Hair follicle dermal papilla cell (primary cell): Measurements from ENCODE around the gene TREML2. TPM values are rescaled to one million over a fixed set of nuclear protein-coding genes. Genes with fewer than 3 reads are reported as not detected.

Source experiments
- small RNA-seq: library from RNA; depleted of rRNA; stranded (forward); fragments of <200 nt; gene quantifications from one replicate; pipeline ENCODE3, GENCODE V24; 2012
- total RNA-seq: library from RNA; depleted of rRNA; stranded (reverse); fragments of >200 nt; gene quantifications from 2 replicates; pipeline ENCODE4 v1.2.3, GENCODE V29; 2012

The TREML2 gene, protein sequence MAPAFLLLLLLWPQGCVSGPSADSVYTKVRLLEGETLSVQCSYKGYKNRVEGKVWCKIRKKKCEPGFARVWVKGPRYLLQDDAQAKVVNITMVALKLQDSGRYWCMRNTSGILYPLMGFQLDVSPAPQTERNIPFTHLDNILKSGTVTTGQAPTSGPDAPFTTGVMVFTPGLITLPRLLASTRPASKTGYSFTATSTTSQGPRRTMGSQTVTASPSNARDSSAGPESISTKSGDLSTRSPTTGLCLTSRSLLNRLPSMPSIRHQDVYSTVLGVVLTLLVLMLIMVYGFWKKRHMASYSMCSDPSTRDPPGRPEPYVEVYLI
- not detected in 2 replicates for total RNA-seq

DNA sequence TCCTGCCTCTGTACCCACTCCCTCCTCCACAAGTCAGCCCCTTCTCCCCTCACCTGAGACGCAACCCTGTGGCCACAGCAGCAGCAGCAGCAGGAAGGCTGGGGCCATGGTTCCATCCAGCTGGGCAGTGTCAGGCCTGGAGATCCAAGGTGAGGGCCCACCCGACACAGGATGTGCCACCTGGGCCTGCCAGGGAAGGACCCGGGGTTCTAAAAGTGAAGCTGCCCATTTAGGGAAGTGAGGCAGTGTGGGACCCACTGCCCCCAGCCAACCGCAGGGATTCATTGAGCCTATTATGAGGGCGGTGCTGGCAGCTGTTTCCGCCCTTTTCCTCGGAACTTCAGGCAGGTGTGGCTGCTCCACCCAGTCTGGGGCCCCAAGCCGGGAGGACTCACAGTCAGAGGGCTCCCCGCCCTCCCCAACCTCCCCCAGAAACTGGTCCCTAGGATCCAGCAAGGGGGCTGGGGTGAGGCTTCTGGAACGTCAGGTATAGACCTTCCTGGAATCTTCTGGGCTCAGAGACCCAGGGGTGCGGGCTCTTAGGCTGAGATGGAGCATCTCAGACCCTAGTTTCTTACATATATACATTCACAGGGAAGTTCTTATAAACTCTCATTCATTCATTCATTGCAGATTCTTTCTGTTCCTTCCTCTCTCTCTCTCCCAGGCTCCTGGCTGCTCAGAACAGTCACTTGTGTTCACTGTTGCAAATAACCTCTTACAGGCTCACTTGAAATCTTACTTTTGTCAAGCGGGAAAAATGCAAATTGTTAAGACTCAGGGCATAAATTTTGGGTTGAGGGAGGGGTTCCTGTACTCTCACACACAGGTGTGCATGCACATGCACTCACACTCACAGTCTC is at the start of gene TREML2:
Gene TREML2 (minus strand): TSS at position 249 of the 863 bp plus-strand sequence. CDS start 141 bp downstream, at position 108.

GRCh38 chr6:41228096-41228495 is 27.1 kb upstream of the TREML2 start, which contains the start of gene TREML4:
Gene TREML4 (plus strand): TSS chr6:41228349. CDS start chr6:41228428, 79 bp downstream.

DNA sequence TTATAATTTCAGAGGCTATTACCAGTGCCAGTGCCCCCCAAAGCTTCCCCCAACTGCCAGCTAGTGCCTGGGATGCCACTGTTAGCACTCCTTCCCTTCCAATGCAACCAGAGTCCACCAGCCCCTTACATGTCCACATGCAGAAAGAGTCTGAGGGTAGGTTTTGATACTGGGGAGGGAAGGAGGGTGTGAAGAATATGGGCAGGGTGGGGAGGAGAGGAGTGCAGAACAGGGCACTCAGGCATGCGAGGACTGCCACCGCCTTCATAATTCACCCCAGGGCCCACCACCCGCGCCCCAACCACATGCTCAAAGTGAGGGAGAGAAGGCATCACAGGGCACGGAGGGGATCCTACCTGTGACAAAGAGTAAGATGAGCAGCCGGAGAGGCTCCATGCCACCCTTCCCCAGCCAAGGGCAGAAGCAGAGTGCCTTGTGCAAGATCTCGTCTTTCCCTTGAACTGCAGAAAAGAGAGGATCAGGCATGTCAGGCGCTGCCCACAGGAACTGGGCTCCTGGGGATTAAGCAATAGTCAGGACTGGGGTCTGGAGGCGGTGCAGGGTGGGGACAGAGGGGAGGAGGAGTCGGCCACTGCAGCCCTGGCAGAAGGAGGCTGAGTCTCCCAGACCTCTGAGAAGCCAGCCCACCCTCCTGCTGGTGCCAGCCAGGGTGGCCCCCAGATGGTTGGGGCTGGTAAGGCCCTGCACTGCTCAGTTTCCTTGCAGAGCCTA is 38.1 kb downstream of the TREML2 start, which contains the start of gene TREM2:
Gene TREM2 (minus strand): TSS at position 430 of the 732 bp plus-strand sequence. CDS start 34 bp downstream, at position 396.

DNA sequence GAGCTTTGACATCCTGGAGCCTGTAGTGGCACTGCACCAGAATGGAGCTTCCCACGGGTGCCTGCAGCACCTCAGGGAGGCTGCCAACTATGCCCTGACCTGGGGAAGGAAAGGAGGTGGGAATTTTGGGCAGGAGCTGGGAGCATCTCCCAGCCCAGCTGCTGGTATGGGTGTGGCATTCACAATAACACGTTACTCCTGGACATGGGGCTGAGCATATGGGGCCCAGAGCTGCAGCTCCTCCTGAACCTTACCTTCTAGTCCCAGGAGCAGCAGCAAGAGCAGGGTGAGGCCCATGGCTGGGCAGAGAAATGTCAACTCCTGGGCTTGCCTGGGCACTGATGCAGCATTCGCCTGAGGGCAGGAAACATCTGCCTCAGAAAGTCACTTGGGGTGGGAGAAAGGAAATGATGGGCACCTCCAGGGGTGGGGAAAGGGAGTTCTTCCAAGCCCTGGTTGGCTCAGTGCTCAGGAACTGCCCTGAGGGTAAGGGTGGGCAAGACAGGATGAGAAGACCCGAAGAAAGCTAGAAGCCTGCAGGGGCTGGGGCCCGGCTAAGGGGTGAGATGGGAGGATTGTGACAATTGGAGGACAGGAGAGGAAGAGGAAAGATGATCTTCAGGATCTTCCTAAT is 46.8 kb downstream of the TREML2 start, which contains the start of gene TREML1:
Gene TREML1 (minus strand): TSS at position 356 of the 634 bp plus-strand sequence. CDS start 59 bp downstream, at position 297.

Small RNAs within 50 kb of the gene (small RNA-seq; reads per million reads assigned to genes)
- gene AL391903.2 = not detected
- gene RNA5SP207 = not detected

Other genes with a start within 250 kb of the TREML2 start
- 0.12 TPM in 1 of 2 replicates, not detected in the other for gene UNC5CL, start 161.9 kb downstream of the TREML2 start, total RNA-seq
- gene TSPO2, start 158.7 kb downstream of the TREML2 start, total RNA-seq = not detected in 2 replicates
- gene APOBEC2, start 147.9 kb downstream of the TREML2 start, total RNA-seq = not detected in 2 replicates
- gene OARD1, start 128.8 kb downstream of the TREML2 start, total RNA-seq = 2.8 and 3.2 TPM in 2 replicates
- gene NFYA, start 128.2 kb downstream of the TREML2 start, total RNA-seq = 9.5 and 12.3 TPM in 2 replicates
- not detected in 2 replicates for gene TREML1, start 46.8 kb downstream of the TREML2 start, total RNA-seq
- 0.16 TPM in 1 of 2 replicates, not detected in the other for gene TREM2, start 38.0 kb downstream of the TREML2 start, total RNA-seq
- not detected in 2 replicates for gene TREML4, start 27.2 kb upstream of the TREML2 start, total RNA-seq
- gene TREM1, start 85.5 kb upstream of the TREML2 start, total RNA-seq = not detected in 2 replicates
- not detected in 2 replicates for gene NCR2, start 134.5 kb upstream of the TREML2 start, total RNA-seq